Measurements from ENCODE around the gene SPRED3.
"Not testable (repeated sequence)": the region's sequence is repeated elsewhere in the genome, so short reads cannot be mapped to it uniquely, and the experiment has no call there.

SPRED3 gene

GRCh38 chr19:38411041-38411712 lies 22.7 kb downstream of the SPRED3 start:
- DNase-seq: no peak
- in situ Hi-C loops (cut with MboI; ENCODE audit: low pct_unique_long_range_greater_than_20kb, low sequenced_read_pairs): no loop called here

GRCh38 chr19:38411898-38412297 lies 23.4 kb downstream of the SPRED3 start:
- in situ Hi-C loops (cut with MboI; ENCODE audit: low pct_unique_long_range_greater_than_20kb, low sequenced_read_pairs); DNase-seq: not testable (repeated sequence)

- DNase-seq: no peak
- in situ Hi-C loops (cut with MboI; ENCODE audit: low pct_unique_long_range_greater_than_20kb, low sequenced_read_pairs): no loop called here
Measured at GRCh38 chr19:38412491-38412890, 24.0 kb downstream of the SPRED3 start.

GRCh38 chr19:38412961-38413360 lies 24.5 kb downstream of the SPRED3 start:
- no peak for DNase-seq
- in situ Hi-C loops (cut with MboI; ENCODE audit: low pct_unique_long_range_greater_than_20kb, low sequenced_read_pairs): no loop called here

- in situ Hi-C loops (cut with MboI; ENCODE audit: low pct_unique_long_range_greater_than_20kb, low sequenced_read_pairs): no loop called here
- no peak for DNase-seq
Measured at GRCh38 chr19:38413416-38413815, 24.9 kb downstream of the SPRED3 start.

- no peak for DNase-seq
- in situ Hi-C loops (cut with MboI; ENCODE audit: low pct_unique_long_range_greater_than_20kb, low sequenced_read_pairs): no loop called here
Measured at GRCh38 chr19:38417146-38417543, 28.6 kb downstream of the SPRED3 start.

- DNase-seq: peak; percentile 85
- in situ Hi-C loops (cut with MboI; ENCODE audit: low pct_unique_long_range_greater_than_20kb, low sequenced_read_pairs): no loop called here
Measured at GRCh38 chr19:38417544-38418506, 29.3 kb downstream of the SPRED3 start.

- in situ Hi-C loops (cut with MboI; ENCODE audit: low pct_unique_long_range_greater_than_20kb, low sequenced_read_pairs): no loop called here
- DNase-seq: no peak
Measured at GRCh38 chr19:38420935-38421334, 32.4 kb downstream of the SPRED3 start.

- in situ Hi-C loops (cut with MboI; ENCODE audit: low pct_unique_long_range_greater_than_20kb, low sequenced_read_pairs): no loop called here
- DNase-seq: no peak
Measured at GRCh38 chr19:38421856-38422255, 33.4 kb downstream of the SPRED3 start.

- in situ Hi-C loops (cut with MboI; ENCODE audit: low pct_unique_long_range_greater_than_20kb, low sequenced_read_pairs): no loop called here
- no peak for DNase-seq
Measured at GRCh38 chr19:38422438-38422837, 33.9 kb downstream of the SPRED3 start.

- in situ Hi-C loops (cut with MboI; ENCODE audit: low pct_unique_long_range_greater_than_20kb, low sequenced_read_pairs): no loop called here
- DNase-seq: no peak
Measured at GRCh38 chr19:38424272-38424671, 35.8 kb downstream of the SPRED3 start.

GRCh38 chr19:38425222-38425809 lies 36.8 kb downstream of the SPRED3 start:
- in situ Hi-C loops (cut with MboI; ENCODE audit: low pct_unique_long_range_greater_than_20kb, low sequenced_read_pairs): no loop called here
- no peak for DNase-seq

- peak; percentile 94 for DNase-seq
- in situ Hi-C loops (cut with MboI; ENCODE audit: low pct_unique_long_range_greater_than_20kb, low sequenced_read_pairs): no loop called here
Measured at GRCh38 chr19:38425810-38426466, 37.4 kb downstream of the SPRED3 start, which contains the start of gene RASGRP4. RASGRP4 (minus strand) TSS chr19:38426219; CDS start chr19:38426091, 128 bp downstream.

GRCh38 chr19:38427035-38427677 lies 38.7 kb downstream of the SPRED3 start:
- DNase-seq; in situ Hi-C loops (cut with MboI; ENCODE audit: low pct_unique_long_range_greater_than_20kb, low sequenced_read_pairs): not testable (repeated sequence)

GRCh38 chr19:38429055-38429810 lies 40.7 kb downstream of the SPRED3 start:
- DNase-seq: no peak
- in situ Hi-C loops (cut with MboI; ENCODE audit: low pct_unique_long_range_greater_than_20kb, low sequenced_read_pairs): no loop called here

GRCh38 chr19:38429811-38430156 lies 41.3 kb downstream of the SPRED3 start:
- in situ Hi-C loops (cut with MboI; ENCODE audit: low pct_unique_long_range_greater_than_20kb, low sequenced_read_pairs): no loop called here
- no peak for DNase-seq

GRCh38 chr19:38430931-38431330 lies 42.4 kb downstream of the SPRED3 start:
- in situ Hi-C loops (cut with MboI; ENCODE audit: low pct_unique_long_range_greater_than_20kb, low sequenced_read_pairs): no loop called here
- no peak for DNase-seq

- in situ Hi-C loops (cut with MboI; ENCODE audit: low pct_unique_long_range_greater_than_20kb, low sequenced_read_pairs): no loop called here
- peak; percentile 46 for DNase-seq
Measured at GRCh38 chr19:38433268-38433733, 44.8 kb downstream of the SPRED3 start, which contains the start of gene RYR1. RYR1 (plus strand) TSS chr19:38433691; CDS start chr19:38433830, 139 bp downstream.
